ENCODE measurements around the gene ZNF76.

The ZNF76 gene

DNA sequence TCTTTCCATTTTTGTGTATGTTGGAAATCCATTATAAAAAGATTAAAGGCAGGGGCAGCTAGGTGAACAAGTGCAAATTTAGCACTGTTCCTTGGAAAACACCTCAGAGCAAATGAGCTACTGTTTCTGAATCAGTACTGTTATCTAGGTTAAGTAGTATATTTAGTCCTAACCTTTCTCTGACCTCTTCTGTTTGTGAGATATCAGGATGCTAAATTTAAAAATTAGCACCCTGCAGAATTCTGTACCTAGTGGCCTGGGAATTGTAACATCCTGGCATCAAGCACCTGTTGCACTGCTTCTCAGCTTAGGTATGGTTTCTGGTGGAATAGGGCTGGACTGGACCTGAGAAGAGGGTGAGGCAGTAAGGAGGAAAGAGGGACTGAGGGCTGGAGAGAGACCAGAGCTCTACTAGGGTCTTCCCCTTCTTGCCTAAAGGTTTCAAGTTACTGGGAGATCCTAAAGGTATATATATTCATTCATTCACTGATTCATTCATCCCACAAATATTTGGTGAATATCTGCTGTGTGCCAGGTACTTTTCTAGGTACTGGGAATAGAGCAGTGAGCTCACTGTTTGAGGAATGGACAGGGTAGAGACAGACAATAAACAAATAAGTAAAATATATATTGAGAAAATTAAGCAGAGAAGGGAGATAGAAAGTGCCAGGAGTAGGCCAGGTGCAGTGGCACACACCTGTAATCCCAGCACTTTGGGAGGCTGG is 5.2 kb downstream of the ZNF76 start:
- no peak for TF ChIP-seq CTCF (conservative IDR thresholded peaks at IDR 0.05; ENCODE audit: low read depth, low read length)
- no peak overlapping the region for H3K4me3 ChIP-seq (ENCODE audit: low read depth, low read length)
- DNase-seq (ENCODE audit: low read depth), result no peak

DNA sequence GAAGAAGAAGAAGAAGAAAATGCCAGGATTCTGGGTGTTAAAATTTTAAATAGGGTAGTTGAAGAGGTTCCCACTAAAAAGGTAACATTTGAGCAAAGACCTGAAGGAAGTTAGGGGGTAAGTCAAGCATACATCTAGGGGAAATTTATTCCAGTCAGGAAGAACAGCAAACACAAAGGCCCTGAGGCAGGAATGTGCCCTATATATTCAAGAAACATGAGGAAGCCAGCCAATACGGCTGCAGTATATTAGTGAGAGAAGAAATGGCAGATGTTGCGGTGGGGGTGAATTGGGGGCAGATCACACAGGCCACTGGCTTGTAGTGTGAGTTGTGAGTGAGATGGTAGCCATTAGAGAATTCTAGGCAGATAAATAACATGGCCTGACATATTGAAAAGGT is 6.0 kb downstream of the ZNF76 start:
- H3K4me3 ChIP-seq (ENCODE audit: low read depth, low read length), result no peak overlapping the region
- TF ChIP-seq CTCF (conservative IDR thresholded peaks at IDR 0.05; ENCODE audit: low read depth, low read length), result no peak
- no peak for DNase-seq (ENCODE audit: low read depth)

GRCh38 chr6:35267446-35267845 is 7.9 kb downstream of the ZNF76 start:
- TF ChIP-seq CTCF (conservative IDR thresholded peaks at IDR 0.05; ENCODE audit: low read depth, low read length), result no peak

GRCh38 chr6:35267897-35268296 is 8.4 kb downstream of the ZNF76 start:
- TF ChIP-seq CTCF (conservative IDR thresholded peaks at IDR 0.05; ENCODE audit: low read depth, low read length), result no peak
- H3K4me3 ChIP-seq (ENCODE audit: low read depth, low read length), result no peak overlapping the region
- DNase-seq (ENCODE audit: low read depth), result no peak

More at GRCh38 chr6:35267446-35267845, 7.9 kb downstream of the ZNF76 start:
- H3K4me3 ChIP-seq (ENCODE audit: low read depth, low read length), result no peak overlapping the region
- no peak for DNase-seq (ENCODE audit: low read depth)

DNA sequence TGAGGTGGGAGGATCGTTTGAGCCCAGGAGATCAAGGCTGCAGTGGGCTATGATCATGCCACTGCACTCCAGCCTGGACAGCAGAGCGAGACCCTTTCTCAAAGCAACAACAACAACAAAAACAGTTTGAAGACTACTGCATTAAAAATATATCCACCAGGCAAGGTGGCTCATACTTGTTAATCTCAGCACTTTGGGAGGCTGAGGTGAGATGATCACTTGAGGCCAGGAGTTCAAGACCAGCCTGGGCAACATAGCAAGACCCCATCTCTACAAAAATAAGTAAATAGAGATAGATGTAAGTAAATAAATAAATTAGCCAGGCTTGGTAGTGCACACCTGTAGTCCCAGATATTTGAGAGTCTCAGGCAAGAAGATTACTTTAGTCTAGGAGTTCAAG is 12.5 kb downstream of the ZNF76 start:
- TF ChIP-seq CTCF (conservative IDR thresholded peaks at IDR 0.05; ENCODE audit: low read depth, low read length), result no peak
- no peak overlapping the region for H3K4me3 ChIP-seq (ENCODE audit: low read depth, low read length)
- DNase-seq (ENCODE audit: low read depth), result no peak

GRCh38 chr6:35273822-35274559 is 14.5 kb downstream of the ZNF76 start:
- H3K4me3 ChIP-seq (ENCODE audit: low read depth, low read length), result no peak overlapping the region
- no peak for DNase-seq (ENCODE audit: low read depth)
- no peak for TF ChIP-seq CTCF (conservative IDR thresholded peaks at IDR 0.05; ENCODE audit: low read depth, low read length)
